Liver (tissue), 9 donors: ENCODE measurements around the gene C14orf119. TPM values are rescaled to one million over a fixed set of nuclear protein-coding genes. Genes with fewer than 3 reads are reported as not detected.

Experiments used
- DNase-seq: peaks from one replicate; pipeline ENCODE4 v3.0.0-alpha.2; 2017; ENCODE audit warnings: low spot score
- H3K27ac ChIP-seq, 2 donors: one replicate each; pipeline ENCODE4 v1.7.0; 2013; ENCODE audit warnings: inconsistent platforms in 2 of 2, low read length in 2 of 2, control low read depth in 1 of 2, low read depth in 1 of 2, mild to moderate bottlenecking in 1 of 2
- H3K27me3 ChIP-seq, 4 donors: one replicate each; pipeline versions ENCODE4 v1.6.1 to v1.7.0; 2013; ENCODE audit warnings: low read length in 3 of 4, inconsistent platforms in 1 of 4, mild to moderate bottlenecking in 1 of 4, moderate library complexity in 1 of 4; ENCODE audit not compliant: control insufficient read depth in 4 of 4, insufficient read depth in 4 of 4
- H3K36me3 ChIP-seq, 4 donors: one replicate each; pipeline versions ENCODE4 v1.6.1 to v1.7.0; 2013; ENCODE audit warnings: low read length in 3 of 4, mild to moderate bottlenecking in 3 of 4, low read depth in 1 of 4, moderate library complexity in 1 of 4; ENCODE audit not compliant: control insufficient read depth in 4 of 4, insufficient read depth in 3 of 4
- H3K4me1 ChIP-seq, 4 donors: one replicate each; pipeline versions ENCODE4 v1.6.1 to v1.7.0; 2013; ENCODE audit warnings: low read length in 3 of 4, mild to moderate bottlenecking in 3 of 4, moderate library complexity in 1 of 4; ENCODE audit not compliant: control insufficient read depth in 4 of 4, insufficient read depth in 4 of 4
- H3K4me3 ChIP-seq, 3 donors: one replicate each; pipeline versions ENCODE4 v1.6.1 to v1.7.0; 2013; ENCODE audit warnings: low read length in 3 of 3, control low read depth in 1 of 3, low read depth in 1 of 3, mild to moderate bottlenecking in 1 of 3
- H3K9ac ChIP-seq, 2 donors: one replicate each; pipeline ENCODE4 v1.7.0; 2013; ENCODE audit warnings: low read length in 2 of 2, mild to moderate bottlenecking in 2 of 2, moderate library complexity in 2 of 2, control low read depth in 1 of 2, low read depth in 1 of 2
- H3K9me3 ChIP-seq, 4 donors: one replicate each; pipeline versions ENCODE4 v1.6.1 to v1.7.0; 2013; ENCODE audit warnings: low read length in 3 of 4; ENCODE audit not compliant: control insufficient read depth in 4 of 4
- ATF3 ChIP-seq: IDR thresholded peaks from 2 replicates; pipeline ENCODE4 v1.6.1; 2016; ENCODE audit warnings: antibody characterized with exemption
- CTCF ChIP-seq: fragments of 150-350 bp; IDR thresholded peaks from 2 replicates; pipeline ENCODE4 v1.5.1; 2017; ENCODE audit warnings: improper control_type of control experiment, low read depth, low read length; ENCODE audit not compliant: missing input control
- EGR1 ChIP-seq, 2 donors: IDR thresholded peaks; 2 replicates each; pipeline ENCODE4 v1.6.1; 2016 to 2018; ENCODE audit warnings: antibody characterized with exemption in 2 of 2, low read depth in 2 of 2
- FOXA1 ChIP-seq: IDR thresholded peaks from 2 replicates; pipeline ENCODE4 v1.6.1; 2016; ENCODE audit warnings: antibody characterized with exemption
- FOXA2 ChIP-seq: IDR thresholded peaks from 2 replicates; pipeline ENCODE4 v1.6.1; 2016; ENCODE audit warnings: antibody characterized with exemption
- GABPA ChIP-seq, 2 donors: IDR thresholded peaks in 1 of 2; conservative IDR thresholded peaks in 1 of 2; 2 replicates each; pipeline ENCODE4 v1.6.1; 2016; ENCODE audit warnings: antibody characterized with exemption in 2 of 2, mild to moderate bottlenecking in 1 of 2, moderate library complexity in 1 of 2
- HNF4A ChIP-seq, 2 donors: conservative IDR thresholded peaks; 2 replicates each; pipeline ENCODE4 v1.6.1; 2016; ENCODE audit warnings: antibody characterized with exemption in 2 of 2, mild to moderate bottlenecking in 2 of 2
- HNF4G ChIP-seq: IDR thresholded peaks from 2 replicates; pipeline ENCODE4 v1.6.1; 2016; ENCODE audit warnings: antibody characterized with exemption
- JUND ChIP-seq, 2 donors: IDR thresholded peaks; 2 replicates each; pipeline ENCODE4 v1.6.1; 2016; ENCODE audit warnings: antibody characterized with exemption in 2 of 2
- MAX ChIP-seq: IDR thresholded peaks from 2 replicates; pipeline ENCODE4 v1.6.1; 2016; ENCODE audit warnings: antibody characterized with exemption
- NR2F2 ChIP-seq: IDR thresholded peaks from 2 replicates; pipeline ENCODE4 v1.6.1; 2016; ENCODE audit warnings: antibody characterized with exemption
- RAD21 ChIP-seq, 2 donors: IDR thresholded peaks; 2 replicates each; pipeline ENCODE4 v1.6.1; 2016; ENCODE audit warnings: antibody characterized with exemption in 2 of 2, mild to moderate bottlenecking in 2 of 2
- REST ChIP-seq: IDR thresholded peaks from 2 replicates; pipeline ENCODE4 v1.6.1; 2016; ENCODE audit warnings: antibody characterized with exemption, mild to moderate bottlenecking
- RXRA ChIP-seq, 2 donors: IDR thresholded peaks; 2 replicates each; pipeline ENCODE4 v1.6.1; 2017 to 2018; ENCODE audit warnings: antibody characterized with exemption in 2 of 2, mild to moderate bottlenecking in 1 of 2
- SP1 ChIP-seq: IDR thresholded peaks from 2 replicates; pipeline ENCODE4 v1.6.1; 2018; ENCODE audit warnings: antibody characterized with exemption, mild to moderate bottlenecking
- TAF1 ChIP-seq: conservative IDR thresholded peaks from 2 replicates; pipeline ENCODE4 v1.6.1; 2016; ENCODE audit warnings: antibody characterized with exemption, mild to moderate bottlenecking
- YY1 ChIP-seq: IDR thresholded peaks from 2 replicates; pipeline ENCODE4 v1.6.1; 2016; ENCODE audit warnings: antibody characterized with exemption, mild to moderate bottlenecking
- ZBTB33 ChIP-seq: IDR thresholded peaks from 2 replicates; pipeline ENCODE4 v1.6.1; 2016; ENCODE audit warnings: antibody characterized with exemption
- WGBS: extraction: QIAGEN DNeasy Blood & Tissue Kit; methylation state at CpG from one replicate; pipeline ENCODE4 v1.1.7; 2013; 5-methylcytosine and 5-hydroxymethylcytosine counted together
- polyA plus RNA-seq, 2 donors: library from polyadenylated mRNA; stranded (reverse) in 1 of 2; unstranded in 1 of 2; fragments of 200-250 nt in 1 of 2; fragments of >200 nt in 1 of 2; fragmentation: Nextera tagmentation in 1 of 2; extraction: Ambion mirVana in 1 of 2; gene quantifications; one replicate each; pipeline versions ENCODE4 v1.2.1 to v1.2.3, GENCODE V29; 2013 to 2015
- total RNA-seq, 2 donors: library from RNA; depleted of rRNA; stranded (reverse); fragments of >200 nt; gene quantifications; one replicate each; pipeline ENCODE4 v1.2.3, GENCODE V29; 2014
- donor health status: healthy.
- donor health status: healthy.
- donor health status: healthy.
- donor health status: healthy.
- donor health status: healthy.

The C14orf119 gene
- total and polyA plus RNA-seq, 4 donors, result 9.0 to 27.1 (median 17.7) TPM

GRCh38 chr14:23129759-23130316 is 34.5 kb downstream of the C14orf119 start:
- H3K9me3 ChIP-seq, result no peaks in the 10 kb centered on the region
- no peak overlapping the region for H3K27ac ChIP-seq
- WGBS, result 86% methylated on average over 7 of the region's 7 CpGs
- TF ChIP-seq JUND (IDR thresholded peaks at IDR 0.05), result no peak
- no peak for TF ChIP-seq GABPA (IDR thresholded peaks at IDR 0.05 in 1 of 2, conservative IDR thresholded peaks at IDR 0.05 in 1 of 2)
- no peak for TF ChIP-seq SP1
- TF ChIP-seq TAF1, result no peak
- no peak for TF ChIP-seq REST
- no peak for TF ChIP-seq HNF4A (conservative IDR thresholded peaks at IDR 0.05)
- no peak for TF ChIP-seq YY1
- TF ChIP-seq FOXA2, result no peak
- no peak for TF ChIP-seq ATF3
- peaks cover 0 to 4% (median 0%) of the 10 kb centered on the region in 4 donors for H3K4me1 ChIP-seq
- H3K36me3 ChIP-seq, result no peaks in the 10 kb centered on the region
- H3K9ac ChIP-seq, result no peak overlapping the region
- no peak overlapping the region for H3K4me3 ChIP-seq
- no peak for DNase-seq
- no peaks in the 10 kb centered on the region for H3K27me3 ChIP-seq

- no peak overlapping the region for H3K9ac ChIP-seq
- H3K4me1 ChIP-seq, result peaks cover 0 to 4% (median 0%) of the 10 kb centered on the region in 4 donors
- no peaks in the 10 kb centered on the region for H3K9me3 ChIP-seq
- no peak overlapping the region for H3K27ac ChIP-seq
- TF ChIP-seq CTCF, result no peak
- no peak for DNase-seq
- 51% methylated on average over 3 of the region's 3 CpGs for WGBS
- no peaks in the 10 kb centered on the region for H3K36me3 ChIP-seq
- no peaks in the 10 kb centered on the region for H3K27me3 ChIP-seq
- no peak overlapping the region for H3K4me3 ChIP-seq
These were observed 35.6 kb downstream of the C14orf119 start for GRCh38 chr14:23130871-23131270.

- H3K9me3 ChIP-seq, result no peaks in the 10 kb centered on the region
- H3K36me3 ChIP-seq, result no peaks in the 10 kb centered on the region
- H3K27me3 ChIP-seq, result no peaks in the 10 kb centered on the region
- H3K27ac ChIP-seq, result no peak overlapping the region
- no peak for DNase-seq
- H3K4me1 ChIP-seq, result peaks cover 0 to 4% (median 0%) of the 10 kb centered on the region in 4 donors
- H3K4me3 ChIP-seq, result no peak overlapping the region
- 84% methylated on average over 5 of the region's 5 CpGs for WGBS
- no peak overlapping the region for H3K9ac ChIP-seq
- TF ChIP-seq MAX, result no peak
- TF ChIP-seq ATF3, result no peak
- no peak for TF ChIP-seq ZBTB33
- no peak for TF ChIP-seq SP1
- no peak for TF ChIP-seq NR2F2
- TF ChIP-seq GABPA (IDR thresholded peaks at IDR 0.05 in 1 of 2, conservative IDR thresholded peaks at IDR 0.05 in 1 of 2), result no peak
- no peak for TF ChIP-seq FOXA1
- no peak for TF ChIP-seq EGR1 (IDR thresholded peaks at IDR 0.05; ENCODE audit: low read depth in 2 of 2)
- no peak for TF ChIP-seq HNF4G
- TF ChIP-seq HNF4A (conservative IDR thresholded peaks at IDR 0.05), result no peak
- no peak for TF ChIP-seq RXRA (IDR thresholded peaks at IDR 0.05)
- no peak for TF ChIP-seq YY1
- no peak for TF ChIP-seq TAF1
- TF ChIP-seq RAD21 (IDR thresholded peaks at IDR 0.05), result no peak
These were observed 36.2 kb downstream of the C14orf119 start for GRCh38 chr14:23131482-23131881.
